H1 (cell line): ENCODE data around the gene DPP10. TPM values are rescaled to one million over a fixed set of nuclear protein-coding genes. Genes with fewer than 3 reads are reported as not detected.

Experiments
- CTCF ChIA-PET: fragments of 300-600 bp; sonication (Branson Sonifier 250); formaldehyde crosslinking; loops from one replicate; lab custom pipeline; 2021; ENCODE audit not compliant: partially characterized antibody; lab: Charles Lee
- POLR2A ChIA-PET: fragments of 300-600 bp; sonication (Branson Sonifier 250); formaldehyde crosslinking; loops from one replicate; lab custom pipeline; 2021; ENCODE audit warnings: inconsistent platforms; ENCODE audit not compliant: partially characterized antibody; lab: Charles Lee
- DNase-seq, 2 experiments: peaks; one replicate each; pipeline versions ENCODE4 v3.0.0 to v3.0.0-alpha.2; 2010 to 2022; ENCODE audit warnings: low spot score in 2 of 2, low read depth in 1 of 2, mixed read lengths in 1 of 2
- FAIRE-seq: peaks from 2 replicates; lab custom pipeline; 2011; peaks lifted over from hg19 to GRCh38; lab: Jason Lieb, UNC
- H2AFZ ChIP-seq: 2 replicates; pipeline ENCODE4 v1.8.1; 2012; ENCODE audit warnings: low read length, inconsistent platforms
- H2AK5ac ChIP-seq: 2 replicates; pipeline ENCODE4 v1.6.1; 2013; ENCODE audit warnings: low read depth, low read length
- H2BK120ac ChIP-seq: replicated peaks from 2 replicates; pipeline ENCODE3; 2013; ENCODE audit warnings: low read depth, low read length, inconsistent platforms
- H2BK12ac ChIP-seq: 2 replicates; pipeline ENCODE4 v1.6.1; 2013; ENCODE audit warnings: low read depth, low read length
- H2BK15ac ChIP-seq: 2 replicates; pipeline ENCODE4 v1.6.1; 2013; ENCODE audit warnings: low read length
- H2BK20ac ChIP-seq: 2 replicates; pipeline ENCODE4 v1.6.1; 2013; ENCODE audit warnings: low read length
- H2BK5ac ChIP-seq: 2 replicates; pipeline ENCODE4 v1.6.1; 2013; ENCODE audit warnings: low read depth, low read length
- H3K14ac ChIP-seq: 2 replicates; pipeline ENCODE4 v1.6.1; 2013; ENCODE audit warnings: inconsistent platforms; ENCODE audit not compliant: insufficient read length
- H3K18ac ChIP-seq: 2 replicates; pipeline ENCODE4 v1.6.1; 2013; ENCODE audit warnings: low read length; ENCODE audit errors: extremely low read depth
- H3K23ac ChIP-seq: 2 replicates; pipeline ENCODE4 v1.6.1; 2013; ENCODE audit warnings: inconsistent platforms; ENCODE audit not compliant: insufficient read length
- H3K23me2 ChIP-seq: 2 replicates; pipeline ENCODE4 v1.6.1; 2013; ENCODE audit warnings: low read depth, low read length
- H3K27ac ChIP-seq: 2 replicates; pipeline ENCODE4 v1.6.1; 2011; ENCODE audit warnings: low read depth, low read length, inconsistent platforms
- H3K27me3 ChIP-seq, 4 experiments: replicated peaks in 1 of 4; 1 replicate in 1 of 4; 2 replicates in 3 of 4; pipeline versions ENCODE4 v1.6.1 to v1.8.1; 2011 to 2013; ENCODE audit warnings: low read length in 3 of 4, mild to moderate bottlenecking in 3 of 4, inconsistent platforms in 2 of 4, mixed read lengths in 2 of 4, moderate library complexity in 1 of 4; ENCODE audit not compliant: control insufficient read depth in 3 of 4, insufficient read depth in 3 of 4; ENCODE audit errors: extremely low read depth in 1 of 4
- H3K36me3 ChIP-seq, 4 experiments: 2 replicates each; pipeline versions ENCODE4 v1.6.1 to v1.8.1; 2011 to 2013; ENCODE audit warnings: mild to moderate bottlenecking in 4 of 4, low read length in 3 of 4, moderate library complexity in 2 of 4, control low read depth in 1 of 4, inconsistent platforms in 1 of 4; ENCODE audit not compliant: insufficient read depth in 4 of 4, control insufficient read depth in 2 of 4
- H3K4ac ChIP-seq: replicated peaks from 2 replicates; pipeline ENCODE3; 2013; ENCODE audit warnings: low read length, low read depth, mixed read lengths, inconsistent platforms; ENCODE audit not compliant: insufficient read length
- H3K4me1 ChIP-seq, 4 experiments: replicated peaks in 1 of 4; 1 replicate in 1 of 4; 2 replicates in 3 of 4; pipeline versions ENCODE4 v1.6.1 to v1.8.1; 2011 to 2013; ENCODE audit warnings: low read length in 3 of 4, inconsistent platforms in 2 of 4, mixed read lengths in 1 of 4; ENCODE audit not compliant: insufficient read depth in 4 of 4, control insufficient read depth in 3 of 4
- H3K4me2 ChIP-seq, 2 experiments: 2 replicates each; pipeline versions ENCODE4 v1.6.1 to v1.8.1; 2011 to 2013; ENCODE audit warnings: low read depth in 2 of 2, low read length in 2 of 2, control low read depth in 1 of 2, inconsistent platforms in 1 of 2, mild to moderate bottlenecking in 1 of 2; ENCODE audit not compliant: insufficient read depth in 1 of 2
- H3K4me3 ChIP-seq, 4 experiments: fragments of 200-600, 300-600 bp in 1 of 4; sonication (generic), shearing (Covaris generic), sonication (Bioruptor Twin) in 1 of 4; 2 replicates each; pipeline versions ENCODE4 v1.5.1 to v1.8.1; 2011 to 2016; ENCODE audit warnings: low read length in 4 of 4, low read depth in 3 of 4, control low read depth in 2 of 4, inconsistent platforms in 2 of 4, mild to moderate bottlenecking in 2 of 4, mixed read lengths in 1 of 4, moderate library complexity in 1 of 4; ENCODE audit not compliant: insufficient read depth in 2 of 4; ENCODE audit errors: extremely low read depth in 1 of 4
- H3K56ac ChIP-seq: replicated peaks from 2 replicates; pipeline ENCODE3; 2013; ENCODE audit warnings: low read depth, mild to moderate bottlenecking, mixed read lengths, low read length, inconsistent platforms; ENCODE audit not compliant: insufficient read length
- H3K79me1 ChIP-seq: 2 replicates; pipeline ENCODE4 v1.6.1; 2013; ENCODE audit warnings: low read depth, low read length, control low read depth
- H3K79me2 ChIP-seq, 2 experiments: 2 replicates each; pipeline versions ENCODE4 v1.6.1 to v1.8.1; 2012 to 2013; ENCODE audit warnings: low read length in 2 of 2, mild to moderate bottlenecking in 2 of 2, inconsistent platforms in 1 of 2; ENCODE audit not compliant: insufficient read depth in 2 of 2, control insufficient read depth in 1 of 2
- H3K9ac ChIP-seq, 4 experiments: replicated peaks in 1 of 4; 1 replicate in 1 of 4; 2 replicates in 3 of 4; pipeline versions ENCODE4 v1.6.1 to v1.8.1; 2011 to 2013; ENCODE audit warnings: low read depth in 3 of 4, low read length in 3 of 4, control low read depth in 2 of 4, mild to moderate bottlenecking in 2 of 4, moderate library complexity in 2 of 4, inconsistent platforms in 1 of 4; ENCODE audit errors: extremely low read depth in 1 of 4
- H3K9me3 ChIP-seq, 2 experiments: 2 replicates each; pipeline versions ENCODE4 v1.6.1 to v1.8.1; 2012 to 2013; ENCODE audit warnings: mild to moderate bottlenecking in 2 of 2, moderate library complexity in 2 of 2, control low read depth in 1 of 2, inconsistent platforms in 1 of 2, low read depth in 1 of 2, low read length in 1 of 2, mixed read lengths in 1 of 2; ENCODE audit not compliant: insufficient read depth in 2 of 2
- H4K20me1 ChIP-seq, 2 experiments: replicated peaks in 1 of 2; 2 replicates each; pipeline versions ENCODE3 to v1.8.1; 2011 to 2013; ENCODE audit warnings: inconsistent platforms in 2 of 2, low read length in 2 of 2, mild to moderate bottlenecking in 1 of 2; ENCODE audit not compliant: insufficient read depth in 2 of 2, control insufficient read depth in 1 of 2
- H4K5ac ChIP-seq: 2 replicates; pipeline ENCODE4 v1.6.1; 2013; ENCODE audit warnings: low read length, low read depth, mixed read lengths, inconsistent platforms; ENCODE audit not compliant: insufficient read length
- H4K8ac ChIP-seq: 2 replicates; pipeline ENCODE4 v1.8.0; 2013; ENCODE audit warnings: mild to moderate bottlenecking, moderate library complexity, low read length, inconsistent platforms; ENCODE audit not compliant: insufficient read depth; ENCODE audit errors: extremely low read depth
- H4K91ac ChIP-seq: replicated peaks from 2 replicates; pipeline ENCODE3; 2013; ENCODE audit warnings: low read length, mixed read lengths, inconsistent platforms; ENCODE audit not compliant: insufficient read length
- HDAC2 ChIP-seq, 2 experiments: fragments of 300-600 bp in 1 of 2; sonication (generic) in 1 of 2; IDR thresholded peaks; 2 replicates each; pipeline ENCODE4 v1.6.1; 2011 to 2012; ENCODE audit warnings: low read depth in 2 of 2, low read length in 2 of 2, mild to moderate bottlenecking in 2 of 2, moderate library complexity in 2 of 2, borderline replicate concordance in 1 of 2, inconsistent platforms in 1 of 2
- RAD21 ChIP-seq, 2 experiments: IDR thresholded peaks in 1 of 2; conservative IDR thresholded peaks in 1 of 2; 2 replicates each; pipeline ENCODE4 v1.6.1; 2011; ENCODE audit warnings: low read depth in 2 of 2, low read length in 2 of 2, improper control_type of control experiment in 1 of 2, inconsistent platforms in 1 of 2, mild to moderate bottlenecking in 1 of 2, moderate library complexity in 1 of 2
- SIN3A ChIP-seq, 2 experiments: IDR thresholded peaks in 1 of 2; conservative IDR thresholded peaks in 1 of 2; 2 replicates each; pipeline ENCODE4 v1.6.1; 2011 to 2012; ENCODE audit warnings: low read length in 2 of 2, improper control_type of control experiment in 1 of 2, low read depth in 1 of 2, mild to moderate bottlenecking in 1 of 2
- WGBS, 2 experiments: shearing (Covaris generic) in 1 of 2; methylation state at CpG; one replicate each; pipeline versions ENCODE4 v1.1.6 to v1.1.7; 2013 to 2015; ENCODE audit warnings: low lambda C conversion rate in 2 of 2, mixed read lengths in 2 of 2, inconsistent platforms in 1 of 2, low coverage in 1 of 2, missing lambda C conversion rate in 1 of 2; ENCODE audit not compliant: insufficient replicate concordance in 2 of 2, insufficient coverage in 1 of 2, insufficient read length in 1 of 2; ENCODE audit errors: extremely low coverage in 1 of 2, missing lambda C conversion rate in 1 of 2; 5-methylcytosine and 5-hydroxymethylcytosine counted together
- long read RNA-seq, 2 experiments: library from RNA in 1 of 2; library from capped mRNA in 1 of 2; stranded (forward); transcript quantifications; one replicate each; pipeline ENCODE4 v2.0.0, GENCODE V29; 2021; ENCODE audit warnings: inconsistent platforms in 1 of 2
- polyA minus RNA-seq, 3 experiments: library from RNA; depleted of rRNA, polyadenylated mRNA; stranded (reverse); fragments of >200 nt; gene quantifications; 1 replicate in 2 of 3; 2 replicates in 1 of 3; pipeline ENCODE4 v1.2.3, GENCODE V29; 2011
- polyA plus RNA-seq, 7 experiments: library from polyadenylated mRNA; depleted of rRNA in 3 of 7; stranded (reverse) in 5 of 7; unstranded in 2 of 7; fragments of >200 nt in 5 of 7; fragments of 200-250 nt in 2 of 7; gene quantifications; 1 replicate in 5 of 7; 2 replicates in 1 of 7; 4 replicates in 1 of 7; pipeline versions ENCODE4 v1.2.1 to v1.2.3, GENCODE V29; 2011 to 2013; ENCODE audit warnings: missing spikeins in 2 of 7, mixed read lengths in 2 of 7
- total RNA-seq: library from RNA; stranded (reverse); fragmentation: NEBNext Ultra II Directional; extraction: Animal tissue kit (Norgen Biotek cat#: 25700); gene quantifications from 2 replicates; pipeline ENCODE4 v1.2.1, GENCODE V29; 2021

Gene DPP10
- total RNA-seq, result 5.4 and 7.2 TPM in 2 replicates
- polyA plus RNA-seq (2011; rRNA removed), result 2.0 and 3.3 TPM in 2 replicates
- 3.9 TPM for polyA plus RNA-seq (2011; cell fraction: cytosol; rRNA removed)
- polyA plus RNA-seq (2011; cell fraction: nucleus; rRNA removed), result 3.6 TPM
- 4.0 to 4.8 TPM (median 4.4 TPM) in 4 replicates for polyA plus RNA-seq (2012, experiment 1 of 2)
- polyA plus RNA-seq (2012, experiment 2 of 2), result 0.96 TPM
- polyA plus RNA-seq (2013, experiment 1 of 2), result 3.8 TPM
- polyA plus RNA-seq (2013, experiment 2 of 2), result 4.1 TPM
- 10.4 and 18.4 TPM in 2 replicates for polyA minus RNA-seq (2011; rRNA and poly(A)+ RNA removed)
- 4.9 TPM for polyA minus RNA-seq (2011; cell fraction: cytosol; rRNA and poly(A)+ RNA removed)
- polyA minus RNA-seq (2011; cell fraction: nucleus; rRNA and poly(A)+ RNA removed), result 59.0 TPM
- long read RNA-seq, experiment 1, partial matches to known transcripts, result 2 of 3 reads
- long read RNA-seq, experiment 1, other reads (novel, unspliced or antisense), result 1 of 3 reads
- long read RNA-seq, experiment 2, partial matches to known transcripts, result 0 of 2 reads
- long read RNA-seq, experiment 2, other reads (novel, unspliced or antisense), result 2 of 2 reads

- Histone ChIP-seq H3K18ac (no peak within 1 kb of the TSS), H2BK12ac (no peak within 1 kb of the TSS), H2BK120ac (no peak within 1 kb of the TSS), H3K4ac (no peak within 1 kb of the TSS), H3K9me3 (no peaks in the 10 kb centered on the region), H3K56ac (no peak within 1 kb of the TSS), H4K8ac (no peak within 1 kb of the TSS), H2BK15ac (no peak within 1 kb of the TSS), H2BK20ac (no peak within 1 kb of the TSS), H3K79me1 (no peaks in the 10 kb centered on the region), H2BK5ac (no peak within 1 kb of the TSS), H3K9ac (no peak within 1 kb of the TSS), H3K79me2 (no peaks in the 10 kb centered on the region), H3K4me2 (no peak within 1 kb of the TSS; a peak in 1 of 4 replicates), H4K20me1 (peaks cover 0 to 2% of the 10 kb centered on the region in 2 experiments), H3K14ac (no peak within 1 kb of the TSS), H3K27ac (no peak within 1 kb of the TSS), H4K5ac (no peak within 1 kb of the TSS), H3K36me3 (no peaks in the 10 kb centered on the region), H3K4me3 (no peak within 1 kb of the TSS), H3K4me1 (no peaks in the 10 kb centered on the region), H2AFZ (no peak within 1 kb of the TSS), H4K91ac (no peak within 1 kb of the TSS), H3K23me2 (no peaks in the 10 kb centered on the region), H3K23ac (no peak within 1 kb of the TSS), H3K27me3 (no peaks in the 10 kb centered on the region), H2AK5ac (no peak within 1 kb of the TSS)
- TF ChIP-seq SIN3A (conservative IDR thresholded peaks at IDR 0.05 in 1 of 2, IDR thresholded peaks at IDR 0.05 in 1 of 2; ENCODE audit: low read depth in 1 of 2, low read length in 2 of 2) (peak; percentile 29 to 55; a peak in 1 of 4 replicates), RAD21 (IDR thresholded peaks at IDR 0.05 in 1 of 2, conservative IDR thresholded peaks at IDR 0.05 in 1 of 2; ENCODE audit: low read depth in 2 of 2, low read length in 2 of 2) (0 out of 4 replicates have a peak, but pooled peaks have one; percentile 9 to 14), HDAC2 (IDR thresholded peaks at IDR 0.05; ENCODE audit: borderline replicate concordance in 1 of 2, low read depth in 2 of 2, low read length in 2 of 2) (no peak)
- CTCF ChIA-PET, result no interaction called here
- DNase-seq (peak in 1 of 2 experiments; percentile 76), FAIRE-seq (peak; percentile 52)
- WGBS, 2 experiments, result 34% methylated on average over 5 of the region's 5 CpGs; no CpG with 5 or more reads in 1 of the 2 experiments
- POLR2A ChIA-PET, result no interaction called here
Measured at GRCh38 chr2:114442510-114442909, at the start of gene DPP10. Gene DPP10, plus strand, starts transcription at chr2:114442641.
